CD14-positive monocyte (primary cell): ENCODE measurements around the gene SOCS2. TPM values are rescaled to one million over a fixed set of nuclear protein-coding genes. Genes with fewer than 3 reads are reported as not detected.
A peak's percentile ranks its signal among the peaks of the same experiment; 100 is the strongest.

Experiments
- DNase-seq, 3 donors: peaks; one replicate each; pipeline ENCODE4 v3.0.0-alpha.2; 2011 to 2022
- H2AFZ ChIP-seq: 2 replicates; pipeline ENCODE4 v1.6.0; 2012; ENCODE audit warnings: mild to moderate bottlenecking, low read depth, low read length, inconsistent platforms; ENCODE audit not compliant: insufficient read depth, poor library complexity, severe bottlenecking
- H3K27ac ChIP-seq, 2 donors: 1 replicate in 1 of 2; 2 replicates in 1 of 2; pipeline ENCODE4 v1.5.1; 2012 to 2013; ENCODE audit warnings: low read length in 2 of 2, control low read depth in 1 of 2, inconsistent platforms in 1 of 2, low read depth in 1 of 2, mild to moderate bottlenecking in 1 of 2
- H3K27me3 ChIP-seq, 2 donors: one replicate each; pipeline versions ENCODE4 v1.6.0 to v1.6.1; 2011 to 2013; ENCODE audit warnings: low read length in 2 of 2; ENCODE audit not compliant: control insufficient read depth in 2 of 2, insufficient read depth in 2 of 2
- H3K36me3 ChIP-seq, 2 donors: replicated peaks in 1 of 2; 1 replicate in 1 of 2; 2 replicates in 1 of 2; pipeline versions ENCODE4 v1.5.1 to v1.6.1; 2012 to 2013; ENCODE audit warnings: low read length in 2 of 2, control low read depth in 1 of 2, inconsistent platforms in 1 of 2, mild to moderate bottlenecking in 1 of 2; ENCODE audit not compliant: insufficient read depth in 2 of 2, control insufficient read depth in 1 of 2
- H3K4me1 ChIP-seq, 2 donors: 1 replicate in 1 of 2; 2 replicates in 1 of 2; pipeline versions ENCODE4 v1.5.1 to v1.6.1; 2012 to 2013; ENCODE audit warnings: low read length in 2 of 2, control low read depth in 1 of 2, inconsistent platforms in 1 of 2, mild to moderate bottlenecking in 1 of 2, moderate library complexity in 1 of 2; ENCODE audit not compliant: insufficient read depth in 2 of 2, control insufficient read depth in 1 of 2
- H3K4me2 ChIP-seq: replicated peaks from 2 replicates; pipeline ENCODE3; 2012; ENCODE audit warnings: low read length, moderate library complexity, mild to moderate bottlenecking; ENCODE audit not compliant: poor library complexity, severe bottlenecking; ENCODE audit errors: extremely low read depth
- H3K4me3 ChIP-seq, 3 experiments: fragments of 200-600 bp in 1 of 3; sonication (generic) in 1 of 3; replicated peaks in 1 of 3; 1 replicate in 2 of 3; 2 replicates in 1 of 3; pipeline ENCODE4 v1.5.1; 2011 to 2013; ENCODE audit warnings: low read length in 3 of 3, mild to moderate bottlenecking in 3 of 3, control low read depth in 2 of 3, low read depth in 2 of 3, inconsistent platforms in 1 of 3, moderate library complexity in 1 of 3
- H3K79me2 ChIP-seq: 2 replicates; pipeline ENCODE4 v1.6.0; 2012; ENCODE audit warnings: mild to moderate bottlenecking, control low read depth, inconsistent platforms, low read length, moderate library complexity; ENCODE audit not compliant: insufficient read depth
- H3K9ac ChIP-seq: 2 replicates; pipeline ENCODE4 v1.6.0; 2017; ENCODE audit warnings: low read length, mild to moderate bottlenecking; ENCODE audit not compliant: insufficient read depth, poor library complexity, severe bottlenecking
- H3K9me3 ChIP-seq, 2 donors: replicated peaks in 1 of 2; 1 replicate in 1 of 2; 2 replicates in 1 of 2; pipeline versions ENCODE4 v1.5.1 to v1.6.1; 2012 to 2013; ENCODE audit warnings: low read length in 2 of 2, control low read depth in 1 of 2; ENCODE audit not compliant: control insufficient read depth in 1 of 2, insufficient read depth in 1 of 2
- H4K20me1 ChIP-seq: 2 replicates; pipeline ENCODE4 v1.6.0; 2012; ENCODE audit warnings: mild to moderate bottlenecking, low read length, control low read depth, moderate library complexity; ENCODE audit not compliant: insufficient read depth
- H3K27ac Mint-ChIP-seq, 7 donors: one replicate each; pipeline ENCODE4 v1.8.0; 2020; ENCODE audit warnings: mild to moderate bottlenecking in 7 of 7, mixed read lengths in 7 of 7, moderate library complexity in 6 of 7, inconsistent platforms in 2 of 7
- H3K27me3 Mint-ChIP-seq, 3 donors: one replicate each; pipeline ENCODE4 v1.8.0; 2021 to 2022; ENCODE audit warnings: low read depth in 3 of 3, mild to moderate bottlenecking in 3 of 3, mixed read lengths in 3 of 3, moderate library complexity in 3 of 3, inconsistent platforms in 1 of 3
- H3K36me3 Mint-ChIP-seq, 2 donors: one replicate each; pipeline ENCODE4 v1.8.0; 2020; ENCODE audit warnings: mixed read lengths in 2 of 2, inconsistent platforms in 1 of 2, mild to moderate bottlenecking in 1 of 2
- H3K4me1 Mint-ChIP-seq: one replicate; pipeline ENCODE4 v1.8.0; 2020; ENCODE audit warnings: mild to moderate bottlenecking, mixed read lengths
- H3K4me3 Mint-ChIP-seq, 2 donors: one replicate each; pipeline ENCODE4 v1.8.0; 2020; ENCODE audit warnings: mild to moderate bottlenecking in 2 of 2, mixed read lengths in 2 of 2, moderate library complexity in 1 of 2
- H3K9me3 Mint-ChIP-seq, 7 donors: one replicate each; pipeline ENCODE4 v1.8.0; 2020 to 2022; ENCODE audit warnings: mixed read lengths in 7 of 7, mild to moderate bottlenecking in 6 of 7, moderate library complexity in 6 of 7, inconsistent platforms in 2 of 7
- WGBS: methylation state at CpG from one replicate; pipeline ENCODE4 v1.1.5; 2013; ENCODE audit warnings: missing lambda C conversion rate; ENCODE audit not compliant: insufficient coverage; 5-methylcytosine and 5-hydroxymethylcytosine counted together
- intact Hi-C, 2 donors: fragments of 100-400 bp; cut with micrococcal nuclease; formaldehyde crosslinking; loops; one replicate each; pipeline versions ENCODE4 v1.15.0 to v1.15.1; 2023
- polyA plus RNA-seq, 3 donors: library from polyadenylated mRNA; depleted of rRNA in 1 of 3; unstranded in 2 of 3; stranded (reverse) in 1 of 3; fragments of 300-500 nt in 2 of 3; fragments of >200 nt in 1 of 3; fragmentation: Illumina TruSeq in 2 of 3; gene quantifications; 1 replicate in 2 of 3; 2 replicates in 1 of 3; pipeline ENCODE4 v1.2.3, GENCODE V29; 2012 to 2021
- TF ChIP-seq, protein P1 (sequence below): fragments of 200-600 bp; IDR thresholded peaks from one replicate; pipeline ENCODE4 v1.8.0; 2022; ENCODE audit warnings: antibody characterized with exemption, mild to moderate bottlenecking

Gene SOCS2
- polyA plus RNA-seq, 3 donors = 0.18 to 0.91 (median 0.22) TPM

DNA sequence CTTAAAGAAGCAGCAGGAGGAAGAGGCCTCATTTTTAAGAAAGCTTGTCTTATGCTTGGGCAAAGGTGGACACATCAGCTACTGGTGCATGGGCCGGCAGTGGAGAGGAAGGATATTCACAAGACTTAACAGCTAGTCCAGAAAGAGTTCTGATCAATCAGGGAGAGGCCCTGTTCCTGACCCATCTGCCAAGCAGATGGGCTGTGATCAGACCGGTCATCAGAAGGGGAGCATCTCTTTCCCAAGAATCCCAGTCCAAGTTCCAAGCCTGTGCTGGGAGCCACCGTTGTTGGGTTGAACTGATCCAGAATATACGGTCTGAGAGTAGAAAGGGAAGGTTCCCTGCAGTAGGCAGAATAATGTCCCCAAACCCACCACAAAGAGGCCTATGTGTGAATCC lies 32.7 kb upstream of the SOCS2 start:
- peaks cover 2% of the 10 kb centered on the region for H3K4me1 Mint-ChIP-seq
- H3K4me1 ChIP-seq = no peaks in the 10 kb centered on the region
- H3K79me2 ChIP-seq = no peaks in the 10 kb centered on the region
- H3K4me2 ChIP-seq = no peak overlapping the region
- no peaks in the 10 kb centered on the region for H3K9me3 ChIP-seq
- H3K4me3 Mint-ChIP-seq = no peak overlapping the region
- no peak overlapping the region for H3K9ac ChIP-seq
- no peak overlapping the region for H2AFZ ChIP-seq
- peak overlapping the region in 1 of 7 donors; percentile 73 for H3K27ac Mint-ChIP-seq
- no CpG with 5 or more reads among the region's 4 CpGs for WGBS
- H3K27ac ChIP-seq = no peak overlapping the region
- no peak overlapping the region for H3K4me3 ChIP-seq
- H3K27me3 ChIP-seq = no peaks in the 10 kb centered on the region
- intact Hi-C loops = no loop called here
- H3K36me3 ChIP-seq = no peaks in the 10 kb centered on the region
- H3K9me3 Mint-ChIP-seq = no peaks in the 10 kb centered on the region
- TF ChIP-seq, protein P1, sequence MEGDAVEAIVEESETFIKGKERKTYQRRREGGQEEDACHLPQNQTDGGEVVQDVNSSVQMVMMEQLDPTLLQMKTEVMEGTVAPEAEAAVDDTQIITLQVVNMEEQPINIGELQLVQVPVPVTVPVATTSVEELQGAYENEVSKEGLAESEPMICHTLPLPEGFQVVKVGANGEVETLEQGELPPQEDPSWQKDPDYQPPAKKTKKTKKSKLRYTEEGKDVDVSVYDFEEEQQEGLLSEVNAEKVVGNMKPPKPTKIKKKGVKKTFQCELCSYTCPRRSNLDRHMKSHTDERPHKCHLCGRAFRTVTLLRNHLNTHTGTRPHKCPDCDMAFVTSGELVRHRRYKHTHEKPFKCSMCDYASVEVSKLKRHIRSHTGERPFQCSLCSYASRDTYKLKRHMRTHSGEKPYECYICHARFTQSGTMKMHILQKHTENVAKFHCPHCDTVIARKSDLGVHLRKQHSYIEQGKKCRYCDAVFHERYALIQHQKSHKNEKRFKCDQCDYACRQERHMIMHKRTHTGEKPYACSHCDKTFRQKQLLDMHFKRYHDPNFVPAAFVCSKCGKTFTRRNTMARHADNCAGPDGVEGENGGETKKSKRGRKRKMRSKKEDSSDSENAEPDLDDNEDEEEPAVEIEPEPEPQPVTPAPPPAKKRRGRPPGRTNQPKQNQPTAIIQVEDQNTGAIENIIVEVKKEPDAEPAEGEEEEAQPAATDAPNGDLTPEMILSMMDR = no peak
- H3K27me3 Mint-ChIP-seq = peaks cover 0 to 8% (median 0%) of the 10 kb centered on the region in 3 donors
- no peaks in the 10 kb centered on the region for H3K36me3 Mint-ChIP-seq
- no peak for DNase-seq
- no peaks in the 10 kb centered on the region for H4K20me1 ChIP-seq

GRCh38 chr12:93540466-93540865 lies 32.0 kb upstream of the SOCS2 start:
- no peaks in the 10 kb centered on the region for H3K36me3 ChIP-seq
- H3K27me3 Mint-ChIP-seq = peaks cover 0 to 8% (median 0%) of the 10 kb centered on the region in 3 donors
- H3K9me3 Mint-ChIP-seq = no peaks in the 10 kb centered on the region
- TF ChIP-seq, protein P1 = no peak
- peaks cover 2% of the 10 kb centered on the region for H3K4me1 Mint-ChIP-seq
- no peaks in the 10 kb centered on the region for H3K4me1 ChIP-seq
- no peak overlapping the region for H3K4me2 ChIP-seq
- intact Hi-C loops = no loop called here
- WGBS = no CpG with 5 or more reads among the region's 1 CpG
- H3K27ac ChIP-seq = no peak overlapping the region
- no peaks in the 10 kb centered on the region for H3K79me2 ChIP-seq
- H3K4me3 Mint-ChIP-seq = no peak overlapping the region
- H3K4me3 ChIP-seq = no peak overlapping the region
- H2AFZ ChIP-seq = no peak overlapping the region
- H3K9me3 ChIP-seq = no peaks in the 10 kb centered on the region
- DNase-seq = no peak
- H4K20me1 ChIP-seq = no peaks in the 10 kb centered on the region
- H3K9ac ChIP-seq = no peak overlapping the region
- no peaks in the 10 kb centered on the region for H3K27me3 ChIP-seq
- H3K36me3 Mint-ChIP-seq = no peaks in the 10 kb centered on the region
- H3K27ac Mint-ChIP-seq = no peak overlapping the region
